Activated CD8-positive, alpha-beta memory T cell treated with anti-CD3 and anti-CD28 coated beads, Interleukin-2, amount 50 U/mL, for 1 hour (primary cell): ENCODE results near the gene AACS.

Source experiments
- DNase-seq: peaks from one replicate; pipeline ENCODE4 v3.0.0-alpha.2; 2020; ENCODE audit errors: extremely low read depth

AACS gene

DNA sequence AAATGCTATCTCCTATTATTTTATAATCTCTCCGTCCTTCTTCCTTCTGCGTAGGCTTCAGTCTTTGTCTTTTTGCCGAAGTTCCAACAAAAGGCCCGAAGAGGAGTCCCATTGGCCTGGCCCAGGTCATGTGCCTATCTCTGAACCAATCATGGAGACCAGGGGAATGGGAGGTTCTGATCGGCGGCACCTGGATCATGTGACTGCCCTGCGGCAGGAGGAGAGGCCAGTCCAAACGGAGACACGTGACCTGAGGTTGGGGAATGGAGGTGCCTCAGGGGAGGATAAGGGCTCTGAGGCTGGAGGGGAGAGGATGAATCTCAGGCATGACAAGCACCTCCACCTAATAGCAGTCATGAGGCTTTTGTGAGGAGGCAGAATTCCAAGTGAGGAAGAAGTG lies 86.0 kb downstream of the AACS start:
- DNase-seq, result no peak

DNA sequence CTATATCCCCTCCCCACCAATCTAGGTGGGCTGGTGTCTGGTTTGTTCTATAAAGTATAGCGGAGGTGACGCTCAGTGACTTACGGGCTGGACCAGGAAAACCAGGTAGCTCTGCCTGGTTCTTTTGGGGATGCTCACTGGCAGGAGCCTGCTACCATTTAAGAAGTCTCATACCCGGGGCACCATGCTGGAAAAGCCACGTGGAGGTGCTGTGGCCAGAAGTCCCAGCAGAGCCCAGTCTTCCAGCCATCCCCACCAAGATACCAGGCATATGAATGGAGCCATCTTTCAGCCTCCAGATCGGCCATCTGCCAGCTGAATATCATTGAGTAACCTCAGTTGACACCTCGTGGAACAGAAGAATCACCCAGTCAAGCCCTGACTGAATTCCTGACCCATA lies 87.2 kb downstream of the AACS start:
- no peak for DNase-seq

DNA sequence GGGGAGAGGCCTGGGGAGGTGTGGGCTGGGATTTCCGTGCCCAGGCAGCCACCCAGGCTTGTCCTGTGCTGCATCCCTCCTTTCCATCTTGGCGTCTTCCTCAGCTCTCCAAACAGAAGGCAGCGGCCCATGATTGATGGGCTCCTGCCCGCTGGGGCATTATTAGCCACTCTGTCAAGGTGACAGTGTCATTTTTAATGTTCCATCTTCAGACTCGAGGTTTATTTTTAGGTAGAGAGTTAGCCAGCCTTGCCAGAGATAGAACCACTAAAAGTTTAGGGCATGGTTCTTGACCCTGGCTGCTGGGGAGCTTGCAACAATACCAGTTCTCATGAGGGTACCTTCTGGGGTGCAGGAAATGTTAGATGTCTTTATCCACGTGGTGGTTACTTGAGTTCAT lies 90.1 kb downstream of the AACS start:
- no peak for DNase-seq

DNA sequence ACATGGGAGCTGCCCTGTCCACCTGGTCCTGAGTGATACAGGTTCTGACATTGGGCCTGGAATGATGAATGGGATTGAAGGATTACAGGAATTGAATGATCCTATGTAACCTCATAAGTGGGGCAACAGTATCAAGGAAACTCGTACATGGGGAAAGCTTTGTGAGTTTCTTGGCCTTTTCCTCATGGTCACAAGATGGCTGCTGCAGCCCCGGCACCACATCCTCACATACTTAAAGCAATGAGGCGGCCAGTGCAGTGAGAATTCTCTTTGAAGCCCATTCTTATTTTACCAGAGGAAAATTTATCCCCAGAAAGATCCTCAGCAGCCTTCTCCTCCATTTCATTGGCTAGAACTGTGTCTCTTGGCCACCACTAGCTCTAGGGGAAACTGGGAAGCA lies 91.9 kb downstream of the AACS start:
- no peak for DNase-seq

DNA sequence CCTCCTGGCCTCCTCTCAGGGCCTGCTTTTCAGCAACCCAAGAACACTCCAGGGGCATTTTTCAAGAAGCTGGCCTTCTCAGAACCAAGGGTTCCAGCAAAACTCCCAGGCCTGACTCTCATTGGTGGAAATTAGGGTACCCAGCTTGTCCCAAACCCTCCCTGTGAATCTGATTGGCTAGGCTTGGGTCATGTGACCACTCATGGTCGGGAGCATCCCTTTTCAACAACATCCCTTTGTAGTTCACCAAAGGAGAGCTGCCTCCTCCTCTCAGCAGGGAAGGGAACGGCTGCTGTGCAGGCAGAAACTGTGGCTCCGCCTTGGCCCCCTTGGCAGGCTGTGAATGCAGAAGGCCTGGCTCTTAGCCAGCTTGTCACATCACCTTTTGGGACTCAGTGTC lies 94.5 kb downstream of the AACS start:
- DNase-seq, result no peak

DNA sequence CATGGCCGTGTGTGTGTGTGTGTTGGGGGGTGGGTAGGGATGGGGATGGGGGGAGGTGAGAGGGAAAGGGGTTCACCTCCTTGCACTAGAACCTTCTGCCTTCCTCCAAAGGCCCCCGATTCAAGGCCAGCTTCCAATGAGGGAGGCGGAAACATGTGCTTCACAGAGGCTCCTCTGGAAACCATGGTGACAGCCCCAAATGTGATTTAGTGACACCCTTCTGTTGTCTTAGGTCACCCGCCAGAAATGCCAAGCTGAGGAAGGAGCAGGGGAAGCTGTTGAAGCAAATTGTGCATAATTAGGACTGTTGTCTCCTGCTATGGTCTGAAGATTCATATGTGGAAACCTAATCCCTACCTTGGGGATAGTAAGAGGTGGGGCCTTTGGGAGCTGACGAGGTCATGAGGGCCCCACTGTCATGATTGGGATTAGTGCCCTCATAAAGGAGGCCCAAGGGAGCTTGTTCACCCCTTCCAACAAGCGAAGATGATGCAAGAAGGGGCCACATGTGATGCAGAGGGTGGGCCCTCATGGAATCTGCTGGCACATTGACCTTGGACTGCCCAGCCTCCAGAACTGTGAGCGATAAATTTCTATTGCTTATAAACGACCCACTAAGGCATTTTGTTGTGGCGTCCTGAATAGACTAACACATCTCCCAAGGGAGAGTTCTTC lies 95.2 kb downstream of the AACS start:
- no peak for DNase-seq

DNA sequence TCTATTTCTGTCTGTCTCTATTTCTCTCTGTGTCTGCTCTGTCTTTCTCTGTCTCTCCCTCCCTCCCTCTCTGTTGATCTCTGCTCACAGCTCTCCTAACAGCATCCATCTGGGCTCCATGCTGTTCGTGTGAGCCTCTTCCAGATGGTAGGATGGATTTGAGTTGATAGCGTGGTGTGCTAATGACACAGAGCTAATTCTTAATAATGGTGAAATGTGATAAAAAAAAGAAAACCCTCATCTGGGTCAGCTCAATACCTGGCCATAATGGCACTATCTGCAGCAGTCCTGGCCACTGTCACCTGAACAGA lies 96.4 kb downstream of the AACS start:
- DNase-seq, result no peak

DNA sequence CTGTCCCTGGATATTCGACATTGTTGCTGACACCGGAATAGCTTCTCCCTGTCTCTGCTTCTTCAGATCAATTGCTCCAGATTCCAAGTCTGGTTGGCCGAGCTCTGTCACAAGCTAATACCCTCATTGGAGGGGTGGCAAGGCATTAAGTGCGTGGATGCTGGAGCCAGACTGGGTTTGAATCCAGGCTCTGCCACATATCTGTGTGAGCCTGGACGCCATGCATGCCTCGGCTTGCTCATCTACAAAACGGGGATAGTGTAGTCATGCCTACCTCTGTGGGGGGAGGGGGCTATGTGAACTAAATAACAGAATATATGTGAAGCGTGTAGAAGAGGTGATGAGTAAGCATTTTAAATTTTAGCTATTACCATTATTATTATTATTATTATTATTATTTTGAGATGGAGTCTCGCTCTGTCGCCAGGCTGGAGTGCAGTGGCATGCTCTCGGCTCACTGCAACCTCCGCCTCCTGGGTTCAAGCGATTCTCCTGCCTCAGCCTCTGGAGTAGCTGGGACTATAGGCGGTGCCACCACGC lies 97.3 kb downstream of the AACS start:
- DNase-seq, result no peak

DNA sequence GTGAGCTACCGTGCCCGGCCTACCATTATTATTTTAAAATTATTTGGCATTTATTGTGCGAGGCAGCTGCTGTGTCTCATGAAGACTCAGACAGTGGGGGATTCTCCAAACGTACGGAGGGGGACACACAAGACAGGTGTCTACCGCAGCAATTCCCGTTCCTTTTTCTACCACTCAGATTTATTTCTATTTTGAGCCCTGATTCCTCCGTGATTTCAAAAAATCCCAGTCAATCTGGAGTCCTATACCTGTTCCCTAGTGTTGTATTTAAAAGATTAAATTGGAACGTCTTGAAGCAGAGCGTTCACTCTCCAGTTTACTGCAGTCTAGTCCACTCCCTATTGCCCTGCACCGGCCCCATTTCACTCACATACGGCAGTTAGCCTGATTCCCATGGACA lies 97.9 kb downstream of the AACS start:
- no peak for DNase-seq

DNA sequence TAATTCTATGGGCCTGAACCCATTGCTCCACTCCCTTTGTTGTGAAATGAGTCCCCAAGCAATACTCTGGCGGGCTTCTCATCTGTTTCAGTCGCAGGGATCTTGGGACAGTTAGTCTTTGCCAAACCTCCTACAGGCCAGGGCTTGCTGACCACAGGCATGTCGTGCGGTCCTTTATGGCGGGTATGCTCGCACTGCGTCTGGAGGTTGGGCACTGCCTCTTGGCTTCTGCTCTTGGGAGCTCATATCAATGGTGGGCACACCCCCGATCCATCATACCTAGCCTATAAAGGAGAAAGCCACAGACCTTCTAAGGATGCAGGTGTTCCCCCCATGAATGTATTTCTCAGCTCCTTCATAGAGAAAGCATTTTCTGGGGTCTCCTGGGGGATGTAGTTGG lies 99.3 kb downstream of the AACS start:
- no peak for DNase-seq

DNA sequence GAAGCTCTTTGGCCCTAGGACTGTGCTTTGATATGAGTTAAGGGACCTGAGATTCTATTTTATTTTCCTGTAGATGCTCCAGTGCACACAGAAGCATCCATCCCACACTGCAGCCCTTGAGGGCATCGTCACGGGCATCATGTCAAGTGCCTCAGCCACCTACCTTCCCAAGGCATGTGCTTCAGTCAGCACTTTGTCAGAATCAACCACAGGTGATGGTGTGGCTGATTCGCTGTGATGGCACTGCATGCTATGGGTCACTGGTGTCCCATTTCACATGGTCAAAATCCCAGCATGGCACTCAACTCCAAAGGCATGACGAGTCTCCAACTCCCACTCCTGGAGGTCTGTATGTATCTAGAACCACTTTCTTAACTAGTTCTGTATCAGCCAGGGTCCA lies 100.8 kb downstream of the AACS start:
- DNase-seq, result no peak

DNA sequence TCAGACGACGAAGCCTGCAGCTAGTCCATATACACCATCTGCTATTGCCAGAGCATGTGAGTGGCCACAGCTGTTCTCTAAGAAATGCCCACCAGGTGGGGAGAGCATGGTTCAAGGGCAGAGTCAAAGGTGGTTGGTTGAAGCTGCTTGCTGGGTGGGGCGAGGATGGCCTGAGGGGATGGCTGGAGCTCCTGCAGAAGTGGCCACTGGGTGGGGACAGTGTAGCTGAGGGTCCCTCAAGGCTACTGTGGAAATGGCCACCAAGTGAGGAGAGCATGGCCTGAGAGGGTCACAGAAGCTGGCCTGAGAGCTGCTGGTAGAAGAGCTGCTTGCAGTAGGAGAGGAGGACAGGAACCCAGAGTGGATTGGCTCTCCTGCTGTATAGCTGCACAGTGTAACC lies 102.4 kb downstream of the AACS start:
- no peak for DNase-seq

DNA sequence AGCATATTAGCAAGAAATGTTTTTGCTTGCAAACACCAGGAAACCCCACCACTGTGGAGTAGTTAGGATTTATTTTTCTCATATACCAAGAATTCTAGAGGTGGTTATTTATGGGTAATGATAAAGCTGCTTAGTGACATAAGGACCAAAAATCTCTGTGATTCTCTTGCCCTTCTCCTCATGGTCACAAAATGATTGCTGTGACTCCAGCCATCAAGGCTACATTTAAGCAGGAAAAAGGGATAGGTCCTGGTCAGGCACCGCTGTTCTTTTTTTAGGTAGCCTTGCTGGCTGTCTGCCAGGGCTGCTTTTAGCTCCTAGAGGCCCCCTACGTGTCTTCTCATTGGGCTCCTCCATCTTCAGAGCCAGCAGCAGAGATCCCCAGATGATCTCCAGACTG lies 104.2 kb downstream of the AACS start:
- no peak for DNase-seq

DNA sequence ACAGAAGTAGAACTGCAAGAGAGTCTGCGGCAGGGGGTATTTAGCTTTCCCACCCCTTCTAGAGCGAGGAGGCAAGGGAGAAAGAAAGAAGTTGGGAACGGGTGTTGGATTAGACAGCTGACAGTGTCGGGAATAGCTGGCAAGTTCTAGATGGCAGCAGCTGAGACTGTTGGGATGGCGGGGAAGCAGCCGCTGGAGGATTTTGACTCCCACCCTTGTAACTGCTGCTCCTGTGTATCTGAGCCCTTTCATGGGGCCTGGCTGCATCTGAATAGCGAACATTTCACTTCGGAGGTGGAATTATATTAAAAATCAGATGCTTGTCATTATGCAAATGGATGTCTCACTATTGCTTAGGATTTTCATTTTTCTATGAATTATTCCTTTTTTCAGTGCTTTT lies 104.6 kb downstream of the AACS start:
- DNase-seq, result no peak

DNA sequence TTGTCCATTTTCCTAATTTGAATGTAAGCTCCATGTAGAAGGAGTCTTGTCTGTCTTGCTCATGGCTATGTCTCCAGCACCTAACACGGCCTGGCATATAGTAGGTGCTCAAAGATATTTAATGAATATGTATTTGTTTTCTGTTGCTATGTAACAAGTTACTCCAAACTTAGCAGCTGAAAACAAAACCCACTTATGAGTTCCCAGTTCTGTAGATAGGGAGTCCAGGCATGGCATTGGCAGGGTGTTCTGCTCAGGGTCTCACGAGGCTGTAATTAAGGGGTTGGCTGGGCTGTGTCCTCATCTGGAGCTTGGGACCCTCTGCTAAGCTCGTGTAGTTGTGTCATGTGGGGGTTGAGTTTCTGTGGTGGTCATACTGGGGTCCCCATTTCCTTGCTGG lies 106.0 kb downstream of the AACS start:
- no peak for DNase-seq

DNA sequence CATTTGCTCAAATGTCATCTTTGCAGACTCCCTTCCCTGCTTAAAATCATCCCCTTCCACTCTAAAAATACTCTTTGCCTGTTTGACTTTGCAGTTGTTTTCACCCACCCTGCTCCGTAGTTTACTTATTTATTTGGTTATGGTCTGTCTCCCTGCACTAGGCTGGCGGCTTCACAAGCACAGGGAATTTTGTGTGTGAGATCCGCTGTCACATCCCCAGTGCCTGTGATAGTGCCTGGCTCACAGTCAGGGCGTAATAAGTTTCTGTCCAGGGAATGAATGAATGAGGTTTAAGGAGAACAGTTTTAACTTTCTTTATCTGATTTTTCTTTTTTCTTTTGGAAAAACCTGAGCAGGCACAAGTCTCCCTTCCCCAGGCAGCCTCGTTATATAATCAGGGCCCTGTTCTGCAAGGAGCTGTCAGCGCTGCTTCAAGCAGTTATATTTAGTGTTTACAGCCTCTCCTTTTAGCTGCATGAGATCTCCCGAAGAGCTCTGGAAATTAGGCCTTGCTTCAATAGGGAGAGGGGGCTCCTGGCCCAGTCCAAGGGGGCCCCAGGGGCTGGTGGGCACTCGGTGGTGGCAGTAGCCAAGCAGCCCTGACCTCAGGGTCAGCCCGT lies 107.1 kb downstream of the AACS start:
- DNase-seq, result no peak

DNA sequence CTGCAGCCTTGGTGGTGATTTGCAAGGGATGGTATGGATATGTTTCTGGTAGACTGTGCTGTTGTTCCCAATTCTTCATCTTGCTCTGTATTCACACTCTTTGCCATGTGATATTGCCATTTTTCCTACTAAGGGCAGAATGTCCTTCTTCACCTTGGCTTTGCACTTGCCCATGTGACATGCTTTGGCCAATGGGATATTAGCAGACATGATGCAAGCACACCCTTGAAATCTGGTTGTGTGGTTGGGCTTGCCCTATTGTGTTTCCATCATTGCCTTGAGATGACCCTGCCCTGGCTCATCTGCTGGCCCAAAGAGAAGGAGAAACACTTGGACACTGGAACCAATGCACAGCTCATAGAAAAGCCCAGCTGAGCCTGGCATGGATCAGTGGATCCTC lies 110.3 kb downstream of the AACS start:
- no peak for DNase-seq

DNA sequence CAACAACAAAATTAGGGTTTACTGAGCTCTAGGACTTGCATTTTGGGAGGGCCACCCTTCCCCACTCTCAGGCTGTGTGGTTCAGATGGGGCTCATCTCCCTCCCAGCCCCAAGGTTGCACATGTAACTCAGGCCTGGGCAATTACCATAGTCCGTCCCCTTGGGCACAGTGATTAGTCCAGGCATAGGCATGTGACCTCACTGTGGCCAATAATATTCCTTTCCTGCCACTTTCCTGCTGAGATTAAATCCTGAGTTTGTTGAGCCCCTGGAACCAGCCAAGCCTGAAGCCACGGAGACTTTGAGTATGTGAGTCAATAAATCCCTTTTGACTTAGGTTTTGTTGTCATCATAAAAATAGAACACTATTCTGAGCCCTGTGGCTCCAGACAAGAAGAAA lies 113.0 kb downstream of the AACS start:
- no peak for DNase-seq

DNA sequence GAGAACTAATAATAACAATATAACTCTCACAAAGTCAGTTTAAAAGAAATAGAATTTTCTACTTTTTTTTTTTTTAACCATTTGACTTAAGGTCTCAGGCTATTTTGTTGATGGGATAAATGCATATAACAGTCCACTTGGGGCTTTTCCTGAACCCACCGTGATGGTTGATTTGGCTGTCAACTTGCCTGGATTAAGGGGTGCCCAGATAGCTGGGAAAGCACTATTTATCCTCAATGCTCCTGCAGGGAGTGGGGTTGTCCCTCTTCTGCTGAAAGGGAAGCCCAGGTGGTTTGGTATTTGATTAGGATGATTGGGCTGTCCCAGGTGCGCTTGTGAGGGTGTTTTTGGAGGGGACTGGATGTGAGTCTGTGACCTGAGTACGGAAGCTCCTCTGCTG lies 114.9 kb downstream of the AACS start:
- no peak for DNase-seq

DNA sequence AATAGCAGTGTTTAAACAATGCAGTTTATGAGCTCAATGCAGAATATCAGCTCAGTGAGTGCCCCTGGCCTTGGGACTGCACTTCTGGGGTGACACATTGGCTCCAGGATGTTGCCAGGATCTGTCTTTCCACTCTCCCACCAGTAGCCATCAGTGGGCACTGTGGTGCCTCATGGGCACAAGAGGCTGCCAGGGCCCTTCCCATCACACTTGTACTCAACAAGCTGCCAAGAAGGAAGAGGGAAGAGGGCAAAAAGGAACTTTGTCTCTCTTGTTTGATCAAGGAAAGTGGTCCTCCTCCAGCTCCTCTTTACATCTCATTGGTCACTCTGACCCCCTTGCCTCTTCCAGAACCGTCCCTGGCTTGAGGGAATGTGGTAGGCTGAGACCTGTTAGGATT lies 115.9 kb downstream of the AACS start:
- no peak for DNase-seq

DNA sequence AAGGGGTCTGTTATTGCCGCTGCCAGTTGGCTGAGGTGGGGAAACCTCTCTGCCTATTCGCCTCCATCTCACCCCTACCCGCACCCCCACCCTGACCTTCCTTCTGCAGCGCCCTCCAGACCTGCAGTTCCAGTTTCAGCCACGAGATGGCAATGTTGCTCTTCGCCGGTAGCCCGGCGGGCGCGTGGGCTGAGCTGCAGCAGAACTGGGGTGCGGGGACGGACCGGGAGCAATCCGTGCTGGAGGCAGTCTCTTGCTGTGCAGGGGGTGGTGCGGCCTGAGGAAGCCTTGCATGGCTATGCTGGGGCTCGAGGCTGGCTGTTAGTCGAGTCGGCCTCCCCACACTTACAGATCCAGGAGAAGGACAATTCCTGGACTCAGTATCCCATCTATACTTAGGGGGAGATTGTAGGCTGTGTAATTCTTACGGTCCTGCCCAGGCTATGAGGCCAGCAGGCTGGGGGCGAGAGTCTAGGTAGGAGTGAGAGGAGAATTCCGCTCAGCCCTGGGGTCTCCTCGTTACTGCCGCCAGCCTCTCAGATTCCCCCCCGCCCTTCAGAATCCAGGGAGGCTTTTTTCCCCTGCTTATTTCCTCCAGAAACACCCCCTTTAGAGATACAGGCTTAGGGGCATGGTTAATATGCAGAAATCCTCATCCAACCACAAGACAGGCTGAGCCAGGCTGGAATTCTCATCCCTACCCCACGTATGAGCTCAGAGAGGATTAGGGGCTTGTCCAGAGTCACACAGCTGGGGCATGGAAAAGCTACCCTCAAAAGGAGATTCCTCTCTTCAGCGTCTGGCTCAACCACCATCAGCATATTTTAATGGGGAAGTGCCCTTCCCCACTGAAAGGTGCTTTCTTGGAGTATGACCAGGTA lies 118.2 kb downstream of the AACS start:
- no peak for DNase-seq

DNA sequence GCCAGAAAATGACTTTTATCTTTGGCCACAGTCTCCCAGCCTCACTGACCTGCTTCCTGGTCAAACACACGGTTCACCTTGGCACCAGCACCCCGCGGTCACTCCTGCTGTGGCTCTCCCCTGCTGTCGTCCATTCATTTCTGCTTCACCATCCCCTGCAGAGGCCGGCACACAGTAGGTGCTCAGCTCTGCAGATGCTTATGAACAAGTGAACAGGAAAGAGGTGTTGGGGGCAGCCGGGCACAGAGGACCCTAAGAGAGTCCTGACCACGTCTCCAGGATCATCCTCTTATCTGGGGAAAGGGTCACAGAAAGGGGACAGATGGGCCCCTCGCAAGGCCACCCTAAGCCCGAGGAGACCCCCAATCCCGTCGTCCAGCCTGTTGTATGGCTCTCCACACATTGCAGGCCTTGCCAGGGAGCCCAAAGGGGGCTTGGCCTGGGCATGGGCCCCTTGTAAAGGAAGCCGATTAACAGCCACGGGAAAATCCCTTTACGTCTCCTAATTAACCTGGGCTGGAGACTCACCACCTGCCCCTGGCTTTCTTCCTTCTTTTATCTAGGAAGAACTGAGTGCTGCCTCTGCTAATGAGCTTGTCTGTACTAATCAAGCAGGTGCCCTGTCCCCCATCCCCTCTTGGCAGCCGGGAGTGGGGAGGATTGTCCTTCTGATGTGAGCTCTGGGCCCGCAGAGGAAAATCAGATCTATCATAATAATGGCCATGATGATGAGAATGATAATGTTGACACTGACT lies 119.2 kb downstream of the AACS start:
- DNase-seq, result no peak
